Measurements from ENCODE around the gene PCSK4. TPM values are rescaled to one million over a fixed set of nuclear protein-coding genes. Genes with fewer than 3 reads are reported as not detected.

PCSK4 gene
- total and polyA plus RNA-seq, 2 of the 4 experiments (the other 2 are of a cell fraction): 0.72 to 1.7 TPM

DNA sequence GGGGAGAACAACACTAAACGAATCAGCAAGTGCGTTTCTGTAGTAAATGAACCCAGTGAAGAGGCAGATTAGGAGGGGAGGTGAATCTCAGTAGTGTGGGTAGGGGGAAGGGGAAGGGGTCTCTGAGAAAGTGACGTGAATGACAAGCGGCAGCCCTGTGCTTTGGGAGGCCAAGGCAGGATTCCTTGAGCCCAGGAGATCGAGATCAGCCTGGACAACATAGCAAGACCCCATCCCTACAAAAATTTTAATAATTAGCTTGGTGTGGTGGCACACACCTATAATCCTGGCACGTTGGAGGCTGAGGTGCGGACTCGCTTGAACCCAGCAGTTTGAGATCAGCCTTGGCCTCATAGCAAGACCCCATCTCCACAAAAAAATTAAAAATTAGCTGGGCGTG, 41.9 kb upstream of the PCSK4 start:
- H3K4me3 ChIP-seq (ENCODE audit: insufficient read depth, low read depth, low read length): no peak overlapping the region
- CTCF ChIA-PET: interaction anchor here (1.1 kb wide), 1 partner anchor 14 kb away, joined by 4 read pairs; no protein-coding TSS in a partner anchor
- no peaks in the 10 kb centered on the region for H3K4me1 ChIP-seq (ENCODE audit: control insufficient read depth, insufficient read depth, low read length)
- H3K4me2 ChIP-seq (ENCODE audit: low read depth, low read length): no peak overlapping the region
- H3K18ac ChIP-seq (ENCODE audit: low read depth, low read length): no peak overlapping the region
- H3K9me3 ChIP-seq (ENCODE audit: control insufficient read depth, insufficient read depth, low read length): no peaks in the 10 kb centered on the region
- H3K4ac ChIP-seq (ENCODE audit: low read depth, low read length): no peak overlapping the region
- no peak overlapping the region for H2AK9ac ChIP-seq (replicated peaks; ENCODE audit: low read depth, low read length, poor library complexity)
- H2BK120ac ChIP-seq (ENCODE audit: low read depth, low read length): no peak overlapping the region
- no peak overlapping the region for H3K23ac ChIP-seq (ENCODE audit: low read depth, low read length)
- no peaks in the 10 kb centered on the region for H3K36me3 ChIP-seq (ENCODE audit: control insufficient read depth, insufficient read depth, low read length)
- TF ChIP-seq FOS (IDR thresholded peaks at IDR 0.05; ENCODE audit: low read depth, low read length): no peak
- TF ChIP-seq, protein P1, sequence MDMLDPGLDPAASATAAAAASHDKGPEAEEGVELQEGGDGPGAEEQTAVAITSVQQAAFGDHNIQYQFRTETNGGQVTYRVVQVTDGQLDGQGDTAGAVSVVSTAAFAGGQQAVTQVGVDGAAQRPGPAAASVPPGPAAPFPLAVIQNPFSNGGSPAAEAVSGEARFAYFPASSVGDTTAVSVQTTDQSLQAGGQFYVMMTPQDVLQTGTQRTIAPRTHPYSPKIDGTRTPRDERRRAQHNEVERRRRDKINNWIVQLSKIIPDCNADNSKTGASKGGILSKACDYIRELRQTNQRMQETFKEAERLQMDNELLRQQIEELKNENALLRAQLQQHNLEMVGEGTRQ (IDR thresholded peaks at IDR 0.05; ENCODE audit: low read depth, low read length): no peak
- no peak for TF ChIP-seq SMC3 (IDR thresholded peaks at IDR 0.05; ENCODE audit: low read depth, low read length)
- no peak overlapping the region for H2AK5ac ChIP-seq (ENCODE audit: low read depth, low read length)
- H2BK20ac ChIP-seq (ENCODE audit: low read depth, low read length): no peak overlapping the region
- DNase-seq: no peak
- dilution Hi-C loops (cut with HindIII; ENCODE audit: low sequenced_read_pairs, unreplicated experiment) (no loop called here), intact Hi-C loops (cut with micrococcal nuclease) (no loop called here), in situ Hi-C loops (cut with MboI; ENCODE audit: low sequenced_read_pairs) (loop anchor here (25.0 kb wide), 1 partner anchor 255 kb away; no protein-coding TSS in a partner anchor)
- no peak overlapping the region for H3K9ac ChIP-seq (ENCODE audit: low read depth, low read length)
- 90% methylated on average over 2 of the region's 9 CpGs; no CpG with 5 or more reads in 1 of the 2 experiments for WGBS, 2 experiments (ENCODE audit: extremely low coverage in 2 of 2, insufficient read length in 1 of 2)
- POLR2A ChIA-PET (ENCODE audit: unreplicated experiment): no interaction called here
- no peak overlapping the region for H4K8ac ChIP-seq (ENCODE audit: low read depth in 2 of 2, low read length in 2 of 2)
- BruUV-seq (replicated peaks): no TSS peak
- no peak overlapping the region for H3K14ac ChIP-seq (replicated peaks; ENCODE audit: low read depth, low read length)
- H3K9me1 ChIP-seq (ENCODE audit: insufficient read depth, low read length): no peaks in the 10 kb centered on the region
- no peak overlapping the region for H4K91ac ChIP-seq (ENCODE audit: insufficient read depth, low read depth, low read length)
- no peak overlapping the region for H2BK15ac ChIP-seq (ENCODE audit: low read depth, low read length)
- H2AFZ ChIP-seq (replicated peaks; ENCODE audit: low read length, poor library complexity): no peak overlapping the region
- H3K79me1 ChIP-seq (ENCODE audit: low read depth in 1 of 2, low read length in 2 of 2): no peaks in the 10 kb centered on the region
- H3K56ac ChIP-seq (ENCODE audit: extremely low read depth, insufficient read depth, low read length): no peak overlapping the region
- no peak overlapping the region for H3K27ac ChIP-seq (ENCODE audit: insufficient read depth, low read length)
- H4K5ac ChIP-seq (ENCODE audit: low read depth, low read length): no peak overlapping the region
- ATAC-seq (ENCODE audit: low read depth): no peak
- no peak overlapping the region for H2BK5ac ChIP-seq (ENCODE audit: low read depth, low read length, poor library complexity, severe bottlenecking)
- no peaks in the 10 kb centered on the region; the same call in 1 of the 2 replicates for H4K20me1 ChIP-seq (ENCODE audit: insufficient read depth, low read length)
- H3K27me3 ChIP-seq (ENCODE audit: control insufficient read depth, insufficient read depth, low read length): peaks cover 3% of the 10 kb centered on the region

Data from IMR-90 (cell line).